ENCODE data around the gene ZIK1.

ZIK1 gene

DNA sequence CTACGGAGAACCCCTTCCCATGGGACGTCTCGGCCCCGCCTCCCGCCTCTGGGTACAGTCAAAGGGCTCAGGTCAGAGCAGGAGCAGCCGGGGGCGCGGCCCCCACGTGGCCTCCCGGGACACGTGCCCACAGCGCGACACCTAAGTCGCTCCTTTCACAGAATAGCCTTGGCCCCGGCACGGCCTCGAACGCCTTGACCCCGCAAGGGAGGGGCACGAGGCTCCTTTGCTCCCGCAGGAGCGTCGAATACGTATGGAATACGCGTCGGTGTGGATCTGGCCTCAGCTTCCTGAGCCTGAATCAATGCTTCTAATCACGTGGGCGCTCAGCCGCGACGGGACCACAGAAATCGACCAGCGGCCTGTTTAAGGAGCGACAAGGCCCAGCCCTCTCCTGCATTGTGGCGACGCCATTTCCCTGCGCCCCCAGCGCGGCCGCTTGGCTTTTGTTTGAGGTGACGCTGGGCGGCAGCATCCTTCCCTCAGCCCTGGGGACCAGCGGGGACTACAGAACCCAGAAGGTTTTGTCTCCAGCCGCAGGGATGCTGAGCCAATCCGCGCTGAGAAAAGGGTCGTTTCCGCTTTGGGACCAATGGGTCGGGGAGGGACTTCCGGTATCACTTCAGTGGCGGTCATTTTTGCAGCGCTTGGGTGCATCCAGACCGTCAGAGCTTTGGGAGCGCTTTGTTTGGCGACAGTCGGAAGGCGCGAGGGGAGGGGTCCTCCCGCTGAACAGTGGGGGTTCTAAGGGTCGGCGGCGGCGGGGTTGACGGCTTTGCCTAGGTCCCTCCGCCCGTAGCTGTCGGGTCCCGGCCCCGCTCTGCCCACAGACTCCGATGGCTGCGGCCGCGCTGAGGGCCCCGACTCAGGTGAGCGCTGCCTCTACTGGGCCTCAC is at the start of gene ZIK1:
TSS of gene ZIK1 (plus strand) at position 625 of the 896 bp plus-strand sequence. CDS start at position 837, 212 bp downstream.
- DNase-seq (ENCODE audit: low read depth, low spot score), result peak; percentile 72

DNA sequence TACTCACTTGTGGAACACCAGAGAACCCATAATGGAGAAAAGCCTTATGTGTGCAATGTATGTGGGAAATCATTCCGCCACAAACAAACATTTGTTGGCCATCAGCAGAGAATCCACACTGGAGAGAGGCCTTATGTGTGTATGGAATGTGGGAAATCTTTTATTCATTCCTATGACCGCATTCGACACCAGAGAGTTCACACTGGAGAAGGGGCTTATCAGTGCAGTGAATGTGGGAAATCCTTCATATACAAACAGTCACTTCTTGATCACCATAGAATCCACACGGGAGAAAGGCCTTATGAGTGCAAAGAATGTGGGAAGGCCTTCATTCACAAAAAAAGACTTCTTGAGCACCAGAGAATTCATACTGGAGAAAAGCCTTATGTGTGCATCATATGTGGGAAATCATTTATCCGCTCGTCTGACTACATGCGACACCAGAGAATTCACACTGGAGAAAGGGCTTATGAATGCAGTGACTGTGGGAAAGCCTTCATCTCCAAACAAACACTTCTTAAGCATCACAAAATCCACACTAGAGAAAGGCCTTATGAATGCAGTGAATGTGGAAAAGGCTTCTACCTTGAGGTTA is 45.9 kb upstream of the ZIK1 start:
- no peak for DNase-seq (ENCODE audit: low read depth, low spot score)

DNA sequence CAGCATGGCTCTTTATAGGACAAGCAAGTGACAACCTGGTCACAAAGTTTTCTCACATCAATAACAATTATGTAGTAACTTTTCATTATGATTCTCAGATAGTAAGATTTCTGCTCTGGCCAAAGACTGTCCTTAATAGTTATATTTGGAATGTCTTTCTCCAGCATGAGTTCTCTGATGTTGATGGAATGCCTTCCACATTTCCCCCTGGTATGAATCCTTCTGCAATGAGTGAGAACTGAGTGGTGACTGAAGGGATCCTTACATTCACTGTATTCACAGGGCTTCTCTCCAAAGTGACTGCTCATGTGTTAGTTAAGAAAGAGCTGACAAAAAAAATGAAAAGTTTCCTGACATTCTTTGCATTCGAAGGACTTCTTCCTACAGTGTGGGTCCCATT is 37.4 kb upstream of the ZIK1 start:
- no peak for DNase-seq (ENCODE audit: low read depth, low spot score)

DNA sequence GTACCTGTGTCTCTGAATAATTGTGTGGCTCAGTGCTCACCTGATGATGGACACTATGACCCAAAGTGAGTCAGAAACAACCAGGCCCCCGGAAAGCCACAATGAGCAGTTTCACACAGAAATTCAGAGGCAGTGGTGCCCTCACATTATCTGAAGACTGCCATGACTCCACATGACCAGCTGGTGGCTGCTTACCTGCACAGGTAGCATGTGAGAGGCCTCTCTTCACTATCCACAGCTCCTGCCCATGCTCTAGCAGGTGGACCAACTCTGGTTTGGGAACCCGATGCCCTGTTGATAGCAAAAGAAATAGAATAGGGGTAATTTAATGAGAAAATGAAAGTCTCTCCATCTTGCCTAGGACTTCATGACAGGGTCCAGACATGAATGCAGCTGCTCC is 31.5 kb upstream of the ZIK1 start:
- DNase-seq (ENCODE audit: low read depth, low spot score), result no peak

DNA sequence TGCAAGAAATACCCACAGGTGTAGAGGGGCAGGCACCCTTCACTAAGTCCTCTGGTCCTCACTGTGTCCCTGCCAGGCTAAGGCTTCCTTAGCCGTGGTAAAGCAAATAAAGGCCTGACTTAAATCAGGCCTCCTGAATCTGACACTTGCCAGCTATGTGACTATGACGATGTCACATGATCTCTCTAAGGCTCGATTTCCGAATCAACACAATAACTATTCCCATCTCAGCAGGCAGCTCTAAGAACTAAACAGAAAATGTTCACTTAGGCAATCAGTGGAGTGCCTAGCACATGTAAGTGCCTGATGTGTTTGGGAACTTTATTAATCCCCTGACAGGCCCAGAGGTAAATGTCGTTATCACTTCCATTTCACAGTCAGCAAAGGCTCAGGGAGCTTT is 26.3 kb upstream of the ZIK1 start:
- DNase-seq (ENCODE audit: low read depth, low spot score), result no peak

DNA sequence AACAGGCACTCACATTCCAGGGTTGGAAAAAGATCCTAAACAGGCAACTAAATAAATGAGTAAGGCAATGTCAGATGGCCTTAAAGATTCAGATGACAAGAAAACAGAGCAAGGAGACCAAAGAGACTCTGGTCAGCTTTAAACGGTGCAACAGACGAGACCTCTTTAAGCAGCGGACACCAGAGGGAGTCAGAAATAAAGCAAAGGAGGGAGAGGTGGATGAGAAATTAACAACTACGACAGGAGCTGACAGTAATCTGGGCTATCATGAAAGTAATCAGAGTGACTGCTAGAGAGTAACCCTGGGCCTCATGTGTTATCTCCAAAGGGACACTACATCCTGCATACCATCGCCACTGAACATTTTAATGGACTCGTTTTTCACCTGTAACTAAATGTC is 25.4 kb upstream of the ZIK1 start:
- no peak for DNase-seq (ENCODE audit: low read depth, low spot score)

DNA sequence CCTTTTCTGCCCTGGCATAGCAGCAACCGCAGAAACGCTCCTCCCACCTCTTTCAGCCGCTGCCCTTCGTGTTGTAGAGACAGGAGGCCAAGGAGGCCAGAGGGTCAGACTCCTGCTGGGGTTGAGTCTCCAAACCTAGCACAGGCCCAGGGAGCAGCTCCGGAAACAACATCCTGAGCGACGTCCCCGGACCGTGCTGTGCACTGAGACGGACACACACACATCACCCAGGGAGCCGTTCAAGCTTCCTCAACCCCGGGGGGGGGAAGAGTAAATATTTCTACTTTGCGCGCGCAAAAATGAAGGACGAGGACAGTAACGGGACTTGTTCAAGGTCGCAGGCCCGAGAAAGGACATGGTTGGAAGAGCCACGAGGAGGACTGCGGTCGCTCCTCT is 24.9 kb upstream of the ZIK1 start:
- DNase-seq (ENCODE audit: low read depth, low spot score), result no peak

DNA sequence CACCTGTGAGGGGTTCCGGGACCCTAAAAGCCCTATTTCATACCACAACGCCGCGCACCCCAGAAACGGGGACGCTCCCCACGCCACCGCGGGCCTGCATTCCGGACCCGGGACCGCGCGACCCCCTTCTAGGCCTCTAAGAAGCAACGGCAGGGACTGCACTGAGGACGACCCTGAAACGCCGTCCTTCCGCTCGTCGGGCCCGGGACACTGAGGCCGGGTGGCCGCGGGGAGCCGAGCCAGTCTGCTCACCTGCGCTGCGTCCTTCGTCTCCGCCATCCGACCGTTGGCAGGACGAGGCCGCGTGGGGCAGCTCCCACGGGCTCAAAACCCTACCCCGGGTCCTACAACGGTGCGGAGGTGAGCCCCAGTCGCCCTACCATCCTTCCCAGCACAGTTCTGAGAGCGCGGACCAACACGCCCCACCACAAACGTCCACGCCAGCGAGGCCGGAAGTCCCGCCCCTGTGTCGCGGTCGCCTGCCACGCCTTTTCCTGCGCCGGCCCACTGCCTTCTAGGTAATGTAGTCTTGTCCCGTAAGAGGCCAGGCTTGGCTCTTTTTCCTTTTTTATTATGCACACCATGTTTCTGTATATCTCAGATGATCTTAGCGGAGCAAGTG is 24.4 kb upstream of the ZIK1 start, which contains the start of gene ZNF550:
TSS of gene ZNF550 (minus strand) at position 460 of the 622 bp plus-strand sequence. CDS start at position 279, 181 bp downstream.
- peak; percentile 76 for DNase-seq (ENCODE audit: low read depth, low spot score)

DNA sequence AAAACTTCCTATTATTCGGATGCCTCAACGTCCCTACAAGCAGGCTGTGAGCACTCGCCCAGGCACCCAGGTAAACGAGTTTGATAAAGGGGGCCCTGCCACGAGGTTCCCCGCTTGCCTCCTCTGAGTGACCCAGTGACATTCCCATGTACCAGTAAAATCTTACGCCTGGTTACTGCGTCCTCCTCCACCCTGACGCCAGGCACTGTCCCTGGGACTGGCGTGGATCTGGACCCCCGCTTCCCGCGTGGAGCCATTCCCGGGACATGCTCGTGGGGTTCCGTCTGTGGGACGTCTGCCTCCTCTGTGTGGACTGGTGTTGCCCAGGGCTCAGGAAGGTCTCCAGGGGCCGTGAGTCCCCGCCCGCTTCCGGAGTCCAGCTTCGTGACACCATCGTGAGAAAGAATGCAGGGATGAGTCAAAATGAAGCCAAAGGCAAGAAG is 23.9 kb upstream of the ZIK1 start:
- no peak for DNase-seq (ENCODE audit: low read depth, low spot score)

DNA sequence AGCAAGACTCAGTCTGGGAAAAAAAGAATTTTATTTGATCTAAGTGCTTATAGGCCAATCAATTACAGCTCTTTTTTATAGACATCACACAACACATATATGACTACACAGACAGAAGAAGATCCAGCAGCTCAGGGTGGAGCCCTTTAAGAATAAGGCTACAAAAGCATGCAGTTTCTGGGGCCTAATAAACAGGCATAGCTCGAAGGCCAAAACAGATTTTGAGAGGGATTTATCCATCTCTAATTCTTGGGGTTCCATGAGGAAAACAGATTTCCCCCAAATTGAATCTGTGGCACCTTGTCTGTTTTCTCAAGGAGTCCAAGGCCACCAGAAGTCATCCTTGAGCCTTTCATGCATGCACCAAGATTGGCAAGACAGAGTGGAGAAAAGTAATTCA is 20.4 kb upstream of the ZIK1 start:
- no peak for DNase-seq (ENCODE audit: low read depth, low spot score)

DNA sequence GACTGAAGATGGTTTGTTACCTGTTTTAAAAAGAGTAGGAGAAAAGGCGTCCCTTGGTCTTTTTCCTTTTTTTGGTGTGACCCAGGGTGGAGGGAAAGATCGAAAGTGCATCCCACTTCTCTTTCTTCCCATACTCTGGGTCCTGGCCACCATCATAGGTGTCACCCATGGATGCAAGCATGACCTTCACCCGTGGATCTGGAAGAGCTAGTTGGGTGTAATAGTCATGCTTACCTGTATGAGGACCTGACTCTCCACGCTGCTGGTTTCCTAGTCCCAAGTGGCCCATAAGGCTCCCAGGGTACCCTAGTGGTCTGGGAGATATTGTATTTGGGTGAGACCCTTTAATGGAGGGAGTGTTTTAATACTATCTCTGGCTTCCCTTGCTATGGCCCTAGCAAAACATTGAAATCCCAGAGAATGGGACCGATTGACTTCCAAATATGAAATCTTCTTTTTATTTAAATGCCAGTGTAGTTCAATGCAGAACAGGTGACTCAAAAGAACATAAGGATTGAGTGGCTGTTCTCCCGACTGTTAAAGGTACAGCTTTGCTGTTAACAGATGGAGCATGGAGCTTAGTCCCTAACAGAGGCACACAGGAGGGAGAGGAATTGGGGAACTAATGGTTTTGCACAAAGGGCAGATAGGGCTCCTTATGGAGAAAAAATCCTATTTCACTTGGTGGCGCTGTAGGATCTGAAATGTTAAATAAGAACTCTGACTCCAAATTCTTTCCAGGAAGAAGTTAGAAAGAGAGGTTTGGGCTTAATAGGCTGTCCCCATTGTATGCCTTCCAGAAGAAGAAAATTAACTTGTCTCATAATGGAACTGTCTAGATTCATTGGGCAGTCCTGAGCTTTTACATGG is 17.3 kb upstream of the ZIK1 start:
- no peak for DNase-seq (ENCODE audit: low read depth, low spot score)

DNA sequence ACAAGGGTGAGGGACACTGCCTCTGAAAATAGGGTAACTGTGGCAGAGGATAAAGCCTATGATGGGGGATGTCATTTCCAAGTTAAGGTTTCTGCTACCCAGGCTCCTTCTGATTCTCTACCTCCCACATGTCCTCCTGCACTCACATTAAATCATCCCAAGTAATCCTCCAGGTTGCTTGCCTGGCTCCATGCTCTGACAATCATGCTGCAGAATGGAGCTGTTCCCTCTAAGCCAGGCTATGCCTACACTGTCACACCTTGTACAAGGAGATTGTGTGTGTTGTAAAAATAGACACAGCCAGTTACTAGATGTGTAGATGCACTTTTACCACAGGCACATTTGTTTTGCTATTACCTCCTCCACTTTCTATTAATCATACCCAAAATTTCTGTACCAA is 13.2 kb upstream of the ZIK1 start:
- DNase-seq (ENCODE audit: low read depth, low spot score), result no peak

DNA sequence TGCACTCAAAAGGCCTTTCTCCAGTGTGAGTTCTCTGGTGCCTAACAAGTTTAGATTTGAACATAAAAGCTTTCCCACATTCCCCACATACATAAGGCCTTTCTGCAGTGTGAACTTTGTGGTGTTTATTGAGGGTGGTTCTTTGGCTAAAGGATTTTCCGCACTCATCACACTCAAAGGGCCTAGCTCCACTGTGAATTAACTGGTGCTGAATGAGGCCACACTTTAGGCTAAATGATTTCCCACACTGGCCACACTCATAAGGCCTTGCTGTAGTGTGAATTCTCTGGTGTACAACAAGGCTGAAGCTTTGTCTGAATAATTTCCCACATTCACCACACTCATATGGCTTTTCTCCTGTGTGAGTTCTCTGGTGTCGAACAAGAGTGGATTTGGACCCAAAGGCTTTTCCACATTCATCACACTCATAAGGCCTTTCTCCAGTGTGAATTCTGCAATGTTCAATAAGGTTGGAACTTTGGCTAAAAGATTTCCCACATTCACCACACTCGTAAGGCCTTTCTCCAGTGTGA is 11.5 kb upstream of the ZIK1 start:
- no peak for DNase-seq (ENCODE audit: low read depth, low spot score)

DNA sequence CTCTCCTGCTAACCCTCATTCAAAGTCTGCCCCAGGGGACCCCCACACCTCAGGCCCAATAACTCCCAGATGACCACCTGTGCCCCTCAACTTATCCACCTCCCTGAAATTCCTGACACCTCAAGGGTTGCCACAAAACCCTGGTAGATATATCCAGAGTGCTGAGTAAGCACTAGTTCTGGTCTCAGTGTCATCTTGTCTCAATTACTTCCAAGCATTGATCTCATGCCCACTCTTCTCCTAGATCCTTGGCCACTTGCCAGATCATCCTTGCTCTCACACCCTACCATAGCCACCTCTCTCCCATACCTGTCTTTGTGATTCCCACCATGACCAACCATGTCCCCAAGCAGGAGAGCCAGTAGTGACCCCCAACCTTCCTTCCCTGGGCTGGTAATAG is 7.3 kb upstream of the ZIK1 start:
- DNase-seq (ENCODE audit: low read depth, low spot score), result no peak

DNA sequence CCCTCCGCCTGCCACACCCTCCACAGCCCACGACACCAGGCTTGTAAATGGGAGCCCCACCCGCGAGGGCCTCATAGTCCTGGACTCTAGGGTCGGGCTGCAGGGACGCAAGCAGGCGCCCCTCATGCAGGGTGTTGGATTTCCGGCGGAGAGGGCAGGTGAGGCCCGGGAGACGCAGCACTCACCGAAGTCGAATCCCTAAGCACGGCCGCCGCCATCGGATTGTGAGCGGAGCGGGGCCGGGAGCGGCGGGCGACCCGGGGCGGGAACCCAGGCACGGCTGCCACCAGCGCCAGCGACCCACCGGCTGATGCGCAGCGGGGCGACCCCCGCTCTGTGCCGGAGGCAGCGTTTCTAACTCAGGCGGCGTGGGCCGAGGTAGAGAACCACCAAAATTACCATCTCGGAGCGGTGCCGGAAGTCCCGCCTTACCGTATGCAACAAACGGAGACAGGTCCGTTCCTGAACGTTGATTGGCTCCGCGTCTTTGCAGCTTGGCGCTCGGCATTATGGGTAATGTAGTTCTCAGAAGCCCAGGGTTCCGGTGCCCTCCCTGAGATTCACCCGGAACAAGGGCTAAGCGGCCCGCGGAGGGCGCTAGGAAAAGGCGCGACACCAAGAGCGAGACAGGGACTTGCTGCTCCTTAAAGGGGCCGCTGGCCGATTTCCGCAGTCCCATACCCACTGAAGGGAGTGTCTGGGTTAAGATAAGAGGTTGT is 5.3 kb upstream of the ZIK1 start, which contains the start of gene ZNF416:
TSS of gene ZNF416 (minus strand) at position 425 of the 719 bp plus-strand sequence. CDS start at position 218, 207 bp downstream.
- peak; percentile 93 for DNase-seq (ENCODE audit: low read depth, low spot score)

DNA sequence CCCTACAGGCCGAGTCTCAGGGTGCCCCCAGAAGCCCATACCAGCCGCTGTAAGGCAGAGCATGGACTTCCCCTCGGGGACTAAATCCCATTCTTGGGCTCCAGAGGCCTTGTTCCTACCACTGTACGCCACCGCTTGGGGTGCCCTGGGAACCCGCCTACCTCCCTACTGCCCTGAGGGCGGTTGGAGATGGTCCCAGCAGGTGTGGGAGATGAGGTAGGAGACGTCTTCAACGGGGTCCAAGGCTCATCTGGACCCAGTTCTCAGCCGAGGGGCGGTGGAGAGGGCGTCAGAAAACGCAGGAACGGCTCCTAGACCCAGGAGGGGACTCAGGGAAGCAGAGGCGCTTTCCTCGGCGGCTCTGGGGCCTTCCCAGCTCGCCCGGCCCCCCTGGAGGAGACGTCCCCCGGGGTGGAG is 833 bp upstream of the ZIK1 start:
- DNase-seq (ENCODE audit: low read depth, low spot score), result no peak

DNA sequence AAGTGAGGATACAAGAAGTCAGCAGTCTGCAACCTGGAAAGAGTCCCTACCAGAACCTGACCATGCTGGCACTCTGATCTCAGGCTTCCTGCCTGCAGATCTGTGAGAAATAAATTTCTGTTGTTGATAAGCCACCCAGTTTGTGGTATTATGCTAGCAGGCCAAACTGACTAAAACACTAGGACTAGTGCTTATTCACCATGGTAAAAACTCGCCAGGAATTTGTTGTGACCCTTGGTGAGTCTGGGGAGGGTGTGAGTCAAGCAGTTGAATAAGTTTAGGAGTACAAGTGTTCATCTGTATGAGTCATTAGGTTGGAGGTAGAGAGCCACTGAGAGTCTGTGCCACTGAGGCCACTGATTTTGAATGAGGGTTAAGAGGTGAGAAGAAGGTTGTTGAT is 3.6 kb downstream of the ZIK1 start:
- no peak for DNase-seq (ENCODE audit: low read depth, low spot score)

DNA sequence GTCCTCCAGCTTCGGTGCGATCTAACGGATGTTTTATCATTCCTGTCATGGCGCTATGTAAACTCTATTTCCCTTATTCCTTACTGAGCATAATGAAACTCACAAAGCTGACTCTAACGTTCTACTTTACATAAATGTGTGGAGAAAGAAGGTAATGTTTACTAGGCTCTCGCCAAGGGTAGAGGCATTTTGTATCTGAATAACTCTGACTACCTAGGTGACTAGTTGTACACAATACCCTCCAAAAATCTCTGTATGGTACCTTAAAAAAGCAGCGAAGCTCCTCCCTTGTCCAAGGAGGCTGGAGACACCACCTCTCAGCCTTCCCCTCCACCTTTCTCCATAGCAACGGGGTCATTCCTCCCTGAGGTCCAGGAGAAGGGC is 15.4 kb downstream of the ZIK1 start:
- DNase-seq (ENCODE audit: low read depth, low spot score), result no peak

DNA sequence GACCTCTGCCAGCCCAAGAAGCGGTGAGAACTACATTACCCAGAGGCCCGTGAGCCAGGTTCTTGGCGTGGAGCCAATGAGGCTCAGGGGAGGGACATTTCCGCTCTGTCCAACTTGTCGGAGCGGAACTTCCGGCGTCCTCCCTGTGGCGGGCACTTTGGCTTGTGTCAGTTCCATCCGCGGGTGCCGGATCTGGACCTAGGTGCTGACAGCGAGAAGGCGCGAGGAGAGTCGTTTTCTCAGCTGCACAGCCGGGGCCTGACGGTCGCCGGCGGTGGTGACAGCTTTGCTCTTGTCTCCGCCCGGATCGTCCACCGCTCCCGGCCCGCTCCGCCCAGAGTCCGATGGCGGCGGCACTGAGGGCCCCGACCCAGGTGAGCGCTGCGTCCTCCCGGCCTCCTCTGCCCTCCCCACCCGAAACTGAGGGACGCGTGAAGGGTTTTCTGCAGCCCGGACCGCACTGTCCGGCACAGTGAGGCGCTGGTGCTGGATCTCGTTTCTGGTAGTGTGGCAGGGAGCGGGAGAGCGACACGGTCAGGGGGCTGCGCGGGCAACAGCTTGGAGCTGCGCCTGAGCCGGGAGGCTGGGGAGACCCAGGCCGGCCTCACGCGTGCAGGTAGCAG is 15.9 kb downstream of the ZIK1 start, which contains the start of gene ZNF530:
TSS of gene ZNF530 (plus strand) at position 125 of the 623 bp plus-strand sequence. CDS start 4,461 bp downstream, outside the sequence.
- peak; percentile 67 for DNase-seq (ENCODE audit: low read depth, low spot score)

DNA sequence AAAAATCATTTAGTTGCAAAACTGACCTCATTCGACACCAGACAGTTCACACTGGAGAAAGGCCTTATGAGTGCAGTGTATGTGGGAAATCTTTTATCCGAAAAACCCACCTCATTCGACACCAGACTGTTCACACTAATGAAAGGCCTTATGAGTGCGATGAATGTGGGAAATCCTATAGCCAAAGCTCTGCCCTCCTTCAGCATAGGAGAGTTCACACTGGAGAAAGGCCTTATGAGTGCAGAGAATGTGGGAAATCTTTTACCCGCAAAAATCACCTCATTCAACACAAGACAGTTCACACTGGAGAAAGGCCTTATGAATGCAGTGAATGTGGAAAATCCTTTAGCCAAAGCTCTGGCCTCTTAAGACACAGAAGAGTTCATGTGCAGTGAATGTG is 23.0 kb downstream of the ZIK1 start:
- DNase-seq (ENCODE audit: low read depth, low spot score), result no peak

Data from activated CD4-positive, CD25-positive, alpha-beta regulatory T cell treated with anti-CD3 and anti-CD28 coated beads, Interleukin-2, amount 50 U/mL, for 16 hours (primary cell).